K562 (cell line): ENCODE data around the gene TGFA. TPM values are rescaled to one million over a fixed set of nuclear protein-coding genes. Genes with fewer than 3 reads are reported as not detected.

ENCODE experiments used
- ATAC-seq: fragments of 200-7000 bp; cut with Tn5 transposase; 3 replicates; pipeline ENCODE4 v1.9.1; 2020; ENCODE audit warnings: moderate library complexity
- BruUV-seq: library from RNA; stranded (reverse); fragments of 400-500 nt; replicated peaks from 2 replicates; lab custom pipeline; 2021; lab: Mats Ljungman, UMichigan
- CTCF ChIA-PET: fragments of 300-600 bp; formaldehyde crosslinking; extraction: SDS; loops from one replicate; lab custom pipeline; 2021; ENCODE audit warnings: low intra/inter-chr PET ratio; lab: Yijun Ruan, JAX
- POLR2A ChIA-PET: fragments of 300-600, 350-650 bp; sonication (Branson Sonifier 250); formaldehyde crosslinking; extraction: SDS; loops from one replicate; lab custom pipeline; 2021; ENCODE audit warnings: antibody characterized with exemption, inconsistent platforms; lab: Yijun Ruan, JAX
- DNase-seq, 4 experiments: peaks; one replicate each; pipeline versions ENCODE4 v3.0.0 to v3.0.0-alpha.2; 2011 to 2018; ENCODE audit warnings: low spot score in 3 of 4, mixed read lengths in 3 of 4; ENCODE audit errors: extremely low read depth in 1 of 4
- FAIRE-seq: peaks from 2 replicates; lab custom pipeline; 2011; peaks lifted over from hg19 to GRCh38; lab: Jason Lieb, UNC
- H2AFZ ChIP-seq: 2 replicates; pipeline ENCODE4 v1.6.0; 2011; ENCODE audit warnings: low read depth, low read length, control low read depth, inconsistent platforms
- H3K27ac ChIP-seq: fragments of 200-600 bp; 3 replicates; pipeline ENCODE4 v1.8.0; 2011; ENCODE audit warnings: low read depth, mild to moderate bottlenecking, control low read depth, inconsistent platforms, low read length, moderate library complexity, mixed read lengths; ENCODE audit errors: extremely low read depth
- H3K27me3 ChIP-seq, 2 experiments: fragments of 300-600 bp in 1 of 2; 2 replicates in 1 of 2; 3 replicates in 1 of 2; pipeline versions ENCODE4 v1.6.0 to v1.8.0; 2011; ENCODE audit warnings: inconsistent platforms in 2 of 2, low read length in 2 of 2, mild to moderate bottlenecking in 1 of 2, mixed read lengths in 1 of 2, moderate library complexity in 1 of 2; ENCODE audit not compliant: control insufficient read depth in 2 of 2, insufficient read depth in 2 of 2
- H3K36me3 ChIP-seq: fragments of 300-600 bp; 3 replicates; pipeline ENCODE4 v1.8.0; 2011; ENCODE audit warnings: mild to moderate bottlenecking, low read length, inconsistent platforms; ENCODE audit not compliant: control insufficient read depth, insufficient read depth
- H3K4me1 ChIP-seq, 2 experiments: fragments of 200-600 bp in 1 of 2; replicated peaks in 1 of 2; 2 replicates in 1 of 2; 3 replicates in 1 of 2; pipeline versions ENCODE4 v1.5.1 to v1.8.0; 2011; ENCODE audit warnings: inconsistent platforms in 2 of 2, low read length in 2 of 2, mild to moderate bottlenecking in 1 of 2, mixed read lengths in 1 of 2, moderate library complexity in 1 of 2; ENCODE audit not compliant: control insufficient read depth in 2 of 2, insufficient read depth in 2 of 2
- H3K4me2 ChIP-seq: 2 replicates; pipeline ENCODE4 v1.6.1; 2011; ENCODE audit warnings: low read length, control low read depth, inconsistent platforms, mixed read lengths; ENCODE audit not compliant: insufficient read depth
- H3K4me3 ChIP-seq: fragments of 200-600 bp; sonication (generic), shearing (Covaris generic); 2 replicates; pipeline ENCODE4 v1.5.1; 2016; ENCODE audit warnings: control low read depth, inconsistent platforms
- H3K79me2 ChIP-seq: fragments of 200-600 bp; 3 replicates; pipeline ENCODE4 v1.8.0; 2011; ENCODE audit warnings: low read length, inconsistent platforms; ENCODE audit not compliant: control insufficient read depth, insufficient read depth
- H3K9ac ChIP-seq, 2 experiments: 2 replicates each; pipeline versions ENCODE4 v1.6.0 to v1.6.1; 2011; ENCODE audit warnings: low read depth in 2 of 2, low read length in 2 of 2, control low read depth in 1 of 2, inconsistent platforms in 1 of 2, mild to moderate bottlenecking in 1 of 2, mixed read lengths in 1 of 2; ENCODE audit not compliant: insufficient read depth in 1 of 2
- H3K9me1 ChIP-seq: one replicate; pipeline ENCODE4 v1.6.0; 2011; ENCODE audit warnings: inconsistent platforms, mild to moderate bottlenecking, low read length, moderate library complexity; ENCODE audit not compliant: control insufficient read depth, insufficient read depth
- H3K9me3 ChIP-seq: replicated peaks from 2 replicates; pipeline ENCODE4 v1.5.1; 2011; ENCODE audit warnings: low read depth, low read length, inconsistent platforms; ENCODE audit not compliant: control insufficient read depth, insufficient read depth
- H4K20me1 ChIP-seq: replicated peaks from 2 replicates; pipeline ENCODE4 v1.6.1; 2011; ENCODE audit warnings: low read length, inconsistent platforms, mixed read lengths; ENCODE audit not compliant: control insufficient read depth, insufficient read depth
- C11orf30 ChIP-seq: fragments of 450-650 bp; IDR thresholded peaks from 2 replicates; pipeline ENCODE4 v1.6.1; 2016; ENCODE audit warnings: low read depth, mild to moderate bottlenecking
- ERF ChIP-seq: fragments of 450-650 bp; formaldehyde crosslinking; IDR thresholded peaks from 2 replicates; pipeline ENCODE4 v1.4.0; 2020; ENCODE audit warnings: mild to moderate bottlenecking, mixed read lengths
- FOS ChIP-seq: IDR thresholded peaks from 3 replicates; pipeline ENCODE4 v1.6.1; 2011; ENCODE audit not compliant: insufficient read length; ENCODE audit errors: extremely low read depth
- HNRNPUL1 ChIP-seq: fragments of 200-400 bp; formaldehyde crosslinking; IDR thresholded peaks from 2 replicates; pipeline ENCODE4 v1.6.1; 2017; ENCODE audit warnings: low read length
- HOXB6 ChIP-seq: fragments of 250-450 bp; sonication (Bioruptor Pico); IDR thresholded peaks from 2 replicates; pipeline ENCODE4 v1.5.1; 2022; ENCODE audit warnings: mild to moderate bottlenecking, borderline replicate concordance
- NCOA1 ChIP-seq: fragments of 450-650 bp; IDR thresholded peaks from 2 replicates; pipeline ENCODE4 v1.6.1; 2016; ENCODE audit warnings: low read depth
- PYGO2 ChIP-seq: fragments of 450-650 bp; IDR thresholded peaks from 2 replicates; pipeline ENCODE4 v1.6.1; 2016; ENCODE audit warnings: mild to moderate bottlenecking, missing genetic modification characterization, moderate library complexity, missing compliant biosample characterization
- TAF1 ChIP-seq: IDR thresholded peaks from 2 replicates; pipeline ENCODE4 v1.6.1; 2011; ENCODE audit warnings: mild to moderate bottlenecking, low read length, moderate library complexity; ENCODE audit not compliant: insufficient read depth, control insufficient read depth, severe bottlenecking; ENCODE audit errors: extremely low read depth
- TAF9B ChIP-seq: fragments of 450-650 bp; IDR thresholded peaks from 2 replicates; pipeline ENCODE4 v1.6.1; 2018; ENCODE audit warnings: mild to moderate bottlenecking; ENCODE audit not compliant: partially characterized antibody
- TCFL5 ChIP-seq: fragments of 250-450 bp; sonication (Bioruptor Pico); conservative IDR thresholded peaks from 2 replicates; pipeline ENCODE4 v1.6.1; 2021; ENCODE audit warnings: mild to moderate bottlenecking, moderate library complexity, matching md5 sums
- TEAD2 ChIP-seq: fragments of 450-650 bp; IDR thresholded peaks from 2 replicates; pipeline ENCODE4 v1.6.1; 2016; ENCODE audit warnings: missing genetic modification characterization, control low read depth, missing compliant biosample characterization
- U2AF1 ChIP-seq: fragments of 200-400 bp; formaldehyde crosslinking; optimal IDR thresholded peaks from 2 replicates; pipeline ENCODE3; 2017; ENCODE audit warnings: mild to moderate bottlenecking, low read depth, low read length, moderate library complexity
- YBX1 ChIP-seq: fragments of 450-650 bp; IDR thresholded peaks from 2 replicates; pipeline ENCODE4 v1.7.1; 2016; ENCODE audit warnings: mild to moderate bottlenecking
- ZNF79 ChIP-seq: fragments of 250-450 bp; sonication (Bioruptor Pico); IDR thresholded peaks from 2 replicates; pipeline ENCODE4 v1.4.0; 2020; ENCODE audit warnings: low read depth, mild to moderate bottlenecking, moderate library complexity
- WGBS: fragments of 100-300 bp; shearing (Covaris generic); methylation state at CpG from one replicate; pipeline ENCODE4 v1.1.6; 2016; ENCODE audit warnings: low coverage, mixed read lengths; ENCODE audit not compliant: insufficient coverage; ENCODE audit errors: missing lambda C conversion rate; 5-methylcytosine and 5-hydroxymethylcytosine counted together
- in situ Hi-C: fragments of 300-500 bp; cut with MboI; formaldehyde crosslinking; loops from 4 replicates; pipeline ENCODE4 v1.15.0; 2018; ENCODE audit warnings: inconsistent platforms, mixed read lengths
- intact Hi-C: fragments of 100-400 bp; cut with micrococcal nuclease; formaldehyde crosslinking; loops from 2 replicates; pipeline ENCODE4 v1.14.2; 2022
- polyA plus RNA-seq, 8 experiments: library from polyadenylated mRNA; depleted of rRNA in 4 of 8; stranded (reverse) in 5 of 8; unstranded in 3 of 8; fragments of >200 nt; fragmentation: Nextera tagmentation in 2 of 8; fragmentation: Illumina TruSeq in 1 of 8; extraction: Ambion mirVana in 2 of 8; extraction: Trizol in 1 of 8; gene quantifications; 2 replicates each; pipeline versions ENCODE4 v1.2.1 to v1.2.3, GENCODE V29; 2011 to 2014; ENCODE audit warnings: inconsistent platforms in 1 of 8, missing spikeins in 1 of 8
- total RNA-seq, 7 experiments: library from RNA; depleted of rRNA in 6 of 7; stranded (reverse); fragments of >200 nt in 6 of 7; fragmentation: Illumina TruSeq in 2 of 7; extraction: Trizol in 2 of 7; gene quantifications; 2 replicates each; pipeline versions ENCODE4 v1.2.1 to v1.2.3, GENCODE V29; 2011 to 2021; ENCODE audit warnings: low replicate concordance in 1 of 7
- TF ChIP-seq, protein P1 (sequence below): fragments of 450-650 bp; IDR thresholded peaks from 2 replicates; pipeline ENCODE4 v1.6.1; 2016; ENCODE audit warnings: low read depth
- TF ChIP-seq, protein P2 (sequence below): fragments of 450-650 bp; formaldehyde crosslinking; IDR thresholded peaks from 2 replicates; pipeline ENCODE4 v1.4.0; 2020; ENCODE audit warnings: mild to moderate bottlenecking, moderate library complexity

TGFA gene
- total and polyA plus RNA-seq, 9 of the 15 experiments (the other 6 are each of a cell fraction or from before 2014, with no cell fraction given), result not detected

DNA sequence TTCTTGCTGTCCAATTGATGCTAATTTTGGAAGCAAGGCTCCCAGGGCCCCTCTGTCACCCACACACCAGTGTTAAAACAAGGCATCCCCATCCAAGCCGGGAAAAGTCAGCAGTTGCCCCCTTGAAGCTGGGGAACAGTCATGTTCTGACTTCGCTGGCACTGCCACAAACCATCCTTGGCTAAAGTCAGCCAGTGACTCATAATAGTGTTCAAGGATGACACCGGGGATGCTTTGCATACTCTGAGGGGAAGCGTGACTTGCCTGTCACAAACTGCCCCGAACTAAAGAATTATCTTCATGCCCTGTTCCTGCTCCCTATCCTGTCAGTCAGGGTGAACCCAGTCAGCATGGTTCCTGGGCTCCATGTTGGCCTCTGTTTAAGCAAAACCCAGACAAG lies 37.0 kb downstream of the TGFA start:
- FAIRE-seq (no peak), DNase-seq (no peak), ATAC-seq (no peak)
- Histone ChIP-seq H2AFZ (no peak overlapping the region), H3K9me3 (no peaks in the 10 kb centered on the region), H3K9me1 (no peaks in the 10 kb centered on the region), H3K4me2 (no peak overlapping the region), H3K79me2 (no peaks in the 10 kb centered on the region), H4K20me1 (no peaks in the 10 kb centered on the region), H3K27ac (no peak overlapping the region), H3K4me1 (0 out of 5 replicates have a peak, but pooled peaks cover 0 to 2% of the 10 kb centered on the region in 2 experiments), H3K9ac (no peak overlapping the region), H3K4me3 (no peak overlapping the region), H3K36me3 (no peaks in the 10 kb centered on the region), H3K27me3 (peaks cover 4 to 66% of the 10 kb centered on the region in 2 experiments)
- 0% methylated on average over 5 of the region's 5 CpGs for WGBS
- ChIA-PET POLR2A (no interaction called here), CTCF (no interaction called here)
- in situ Hi-C loops, result no loop called here
- BruUV-seq, result no TSS peak
- intact Hi-C loops, result no loop called here
- TF ChIP-seq, protein P1, sequence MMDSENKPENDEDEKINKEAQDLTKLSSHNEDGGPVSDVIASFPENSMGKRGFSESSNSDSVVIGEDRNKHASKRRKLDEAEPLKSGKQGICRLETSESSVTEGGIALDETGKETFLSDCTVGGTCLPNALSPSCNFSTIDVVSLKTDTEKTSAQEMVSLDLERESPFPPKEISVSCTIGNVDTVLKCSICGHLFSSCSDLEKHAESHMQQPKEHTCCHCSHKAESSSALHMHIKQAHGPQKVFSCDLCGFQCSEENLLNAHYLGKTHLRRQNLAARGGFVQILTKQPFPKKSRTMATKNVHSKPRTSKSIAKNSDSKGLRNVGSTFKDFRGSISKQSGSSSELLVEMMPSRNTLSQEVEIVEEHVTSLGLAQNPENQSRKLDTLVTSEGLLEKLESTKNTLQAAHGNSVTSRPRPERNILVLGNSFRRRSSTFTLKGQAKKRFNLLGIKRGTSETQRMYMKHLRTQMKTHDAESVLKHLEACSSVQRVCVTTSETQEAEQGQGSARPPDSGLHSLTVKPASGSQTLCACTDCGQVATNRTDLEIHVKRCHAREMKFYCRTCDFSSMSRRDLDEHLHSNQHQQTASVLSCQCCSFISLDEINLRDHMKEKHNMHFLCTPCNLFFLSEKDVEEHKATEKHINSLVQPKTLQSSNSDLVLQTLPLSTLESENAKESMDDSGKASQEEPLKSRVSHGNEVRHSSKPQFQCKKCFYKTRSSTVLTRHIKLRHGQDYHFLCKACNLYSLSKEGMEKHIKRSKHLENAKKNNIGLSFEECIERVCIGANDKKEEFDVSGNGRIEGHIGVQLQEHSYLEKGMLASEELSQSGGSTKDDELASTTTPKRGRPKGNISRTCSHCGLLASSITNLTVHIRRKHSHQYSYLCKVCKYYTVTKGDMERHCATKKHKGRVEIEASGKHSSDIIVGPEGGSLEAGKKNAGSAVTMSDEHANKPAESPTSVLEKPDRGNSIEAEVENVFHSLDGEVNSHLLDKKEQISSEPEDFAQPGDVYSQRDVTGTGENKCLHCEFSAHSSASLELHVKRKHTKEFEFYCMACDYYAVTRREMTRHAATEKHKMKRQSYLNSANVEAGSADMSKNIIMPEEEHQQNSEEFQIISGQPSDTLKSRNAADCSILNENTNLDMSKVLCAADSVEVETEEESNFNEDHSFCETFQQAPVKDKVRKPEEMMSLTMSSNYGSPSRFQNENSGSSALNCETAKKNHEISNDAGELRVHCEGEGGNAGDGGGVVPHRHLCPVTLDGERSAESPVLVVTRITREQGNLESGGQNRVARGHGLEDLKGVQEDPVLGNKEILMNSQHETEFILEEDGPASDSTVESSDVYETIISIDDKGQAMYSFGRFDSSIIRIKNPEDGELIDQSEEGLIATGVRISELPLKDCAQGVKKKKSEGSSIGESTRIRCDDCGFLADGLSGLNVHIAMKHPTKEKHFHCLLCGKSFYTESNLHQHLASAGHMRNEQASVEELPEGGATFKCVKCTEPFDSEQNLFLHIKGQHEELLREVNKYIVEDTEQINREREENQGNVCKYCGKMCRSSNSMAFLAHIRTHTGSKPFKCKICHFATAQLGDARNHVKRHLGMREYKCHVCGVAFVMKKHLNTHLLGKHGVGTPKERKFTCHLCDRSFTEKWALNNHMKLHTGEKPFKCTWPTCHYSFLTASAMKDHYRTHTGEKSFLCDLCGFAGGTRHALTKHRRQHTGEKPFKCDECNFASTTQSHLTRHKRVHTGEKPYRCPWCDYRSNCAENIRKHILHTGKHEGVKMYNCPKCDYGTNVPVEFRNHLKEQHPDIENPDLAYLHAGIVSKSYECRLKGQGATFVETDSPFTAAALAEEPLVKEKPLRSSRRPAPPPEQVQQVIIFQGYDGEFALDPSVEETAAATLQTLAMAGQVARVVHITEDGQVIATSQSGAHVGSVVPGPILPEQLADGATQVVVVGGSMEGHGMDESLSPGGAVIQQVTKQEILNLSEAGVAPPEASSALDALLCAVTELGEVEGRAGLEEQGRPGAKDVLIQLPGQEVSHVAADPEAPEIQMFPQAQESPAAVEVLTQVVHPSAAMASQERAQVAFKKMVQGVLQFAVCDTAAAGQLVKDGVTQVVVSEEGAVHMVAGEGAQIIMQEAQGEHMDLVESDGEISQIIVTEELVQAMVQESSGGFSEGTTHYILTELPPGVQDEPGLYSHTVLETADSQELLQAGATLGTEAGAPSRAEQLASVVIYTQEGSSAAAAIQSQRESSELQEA, result no peak
- no peak for TF ChIP-seq NCOA1
- no peak for TF ChIP-seq C11orf30
- TF ChIP-seq ERF (CRISPR knock-in tag), result no peak
- TF ChIP-seq YBX1, result no peak
- no peak for TF ChIP-seq ZNF79 (CRISPR knock-in tag)
- TF ChIP-seq TAF9B, result no peak
- no peak for TF ChIP-seq U2AF1
- TF ChIP-seq HNRNPUL1, result no peak
- TF ChIP-seq HOXB6 (CRISPR knock-in tag), result no peak
- TF ChIP-seq, protein P2, sequence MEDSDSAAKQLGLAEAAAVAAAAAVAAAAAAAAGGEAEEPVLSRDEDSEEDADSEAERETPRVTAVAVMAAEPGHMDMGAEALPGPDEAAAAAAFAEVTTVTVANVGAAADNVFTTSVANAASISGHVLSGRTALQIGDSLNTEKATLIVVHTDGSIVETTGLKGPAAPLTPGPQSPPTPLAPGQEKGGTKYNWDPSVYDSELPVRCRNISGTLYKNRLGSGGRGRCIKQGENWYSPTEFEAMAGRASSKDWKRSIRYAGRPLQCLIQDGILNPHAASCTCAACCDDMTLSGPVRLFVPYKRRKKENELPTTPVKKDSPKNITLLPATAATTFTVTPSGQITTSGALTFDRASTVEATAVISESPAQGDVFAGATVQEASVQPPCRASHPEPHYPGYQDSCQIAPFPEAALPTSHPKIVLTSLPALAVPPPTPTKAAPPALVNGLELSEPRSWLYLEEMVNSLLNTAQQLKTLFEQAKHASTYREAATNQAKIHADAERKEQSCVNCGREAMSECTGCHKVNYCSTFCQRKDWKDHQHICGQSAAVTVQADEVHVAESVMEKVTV (CRISPR knock-in tag), result no peak
- TF ChIP-seq FOS, result no peak
- TF ChIP-seq TEAD2, result no peak
- TF ChIP-seq TCFL5 (CRISPR knock-in tag), result no peak
- TF ChIP-seq TAF1, result no peak
- no peak for TF ChIP-seq PYGO2 (tag)
